AG09319 (cell line): ENCODE results near the gene AGAP9.

Experiments used
- DNase-seq: peaks from one replicate; pipeline ENCODE4 v3.0.0-alpha.2; 2010; ENCODE audit warnings: low read depth; ENCODE audit errors: extremely low read depth
- CTCF ChIP-seq: IDR thresholded peaks from 2 replicates; pipeline ENCODE4 v1.5.1; 2011; ENCODE audit warnings: low read depth, mild to moderate bottlenecking, inconsistent platforms, low read length, moderate library complexity

The AGAP9 gene

GRCh38 chr10:47454780-47455058 is 68.7 kb downstream of the AGAP9 start:
- no peak for DNase-seq
- no peak for TF ChIP-seq CTCF

GRCh38 chr10:47454008-47454779 is 69.2 kb downstream of the AGAP9 start:
- TF ChIP-seq CTCF = no peak

DNA sequence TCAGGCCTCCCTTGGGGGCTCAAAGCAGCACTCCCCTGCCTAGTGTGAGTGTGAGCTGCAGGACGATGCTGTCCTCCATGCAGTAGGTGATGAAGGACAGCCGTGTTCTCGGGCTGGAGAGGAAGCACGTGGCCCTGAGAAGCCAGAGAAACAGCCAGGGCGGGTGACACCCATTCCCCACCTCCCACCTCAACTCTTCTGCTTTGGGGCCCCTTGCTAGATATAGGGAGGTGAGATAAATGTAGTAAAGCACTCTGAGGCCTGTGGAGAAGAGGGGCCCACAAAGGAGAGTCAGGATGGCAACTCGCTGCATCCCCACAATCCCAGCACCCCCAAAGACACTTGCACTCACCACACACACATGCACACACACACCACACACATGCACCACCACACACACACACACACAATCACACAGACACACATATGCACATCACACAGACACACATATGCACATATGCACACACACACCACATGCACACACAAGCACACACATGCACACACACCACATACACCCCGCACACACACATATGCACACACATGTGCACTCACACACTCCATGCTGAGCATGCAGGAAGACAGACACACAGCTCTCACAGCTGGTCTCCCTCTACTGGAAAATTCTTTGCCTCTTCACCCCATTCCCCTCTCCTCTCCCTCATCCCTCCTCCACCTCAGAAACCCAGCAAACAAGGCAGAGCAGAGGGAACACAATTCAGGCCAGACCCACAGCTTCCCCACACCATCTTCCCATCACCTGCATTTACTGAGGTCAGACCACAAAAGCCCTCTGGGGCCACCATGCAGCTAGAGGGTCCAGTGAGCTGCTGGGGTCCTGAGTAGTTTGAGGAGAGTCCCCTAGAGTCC is 70.1 kb downstream of the AGAP9 start:
- no peak for TF ChIP-seq CTCF
- no peak for DNase-seq

More at GRCh38 chr10:47454008-47454779, 69.2 kb downstream of the AGAP9 start:
- DNase-seq = no peak

GRCh38 chr10:47452495-47453140 is 70.8 kb downstream of the AGAP9 start:
- DNase-seq = no peak
- TF ChIP-seq CTCF = no peak

DNA sequence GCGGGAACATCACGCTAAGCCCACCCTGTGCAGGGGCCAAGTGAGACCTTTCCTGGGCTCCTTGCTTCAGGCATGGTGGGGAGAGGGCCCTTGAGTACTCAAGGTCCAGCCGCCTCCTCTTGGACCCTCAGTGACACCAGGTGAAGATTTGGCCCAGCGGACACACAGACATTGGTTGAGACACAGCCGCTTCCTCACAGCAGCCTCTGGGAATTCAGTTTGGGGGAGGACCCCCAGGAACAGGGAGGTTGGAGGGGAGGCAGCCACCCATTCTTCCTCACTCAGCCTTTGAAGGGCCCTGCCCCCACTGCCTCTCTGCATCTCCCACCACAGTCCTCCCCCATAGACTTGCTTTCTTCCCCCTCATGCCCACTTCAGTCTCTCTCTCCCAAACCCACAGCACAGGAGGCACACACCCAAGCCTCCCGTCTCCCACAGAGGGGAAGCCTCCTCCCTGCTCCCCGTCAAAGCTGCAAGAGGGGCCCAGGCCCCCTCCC is 71.4 kb downstream of the AGAP9 start:
- no peak for TF ChIP-seq CTCF
- no peak for DNase-seq
